ENCODE results near the gene FAM47E. TPM values are rescaled to one million over a fixed set of nuclear protein-coding genes. Genes with fewer than 3 reads are reported as not detected.
A peak's percentile ranks its signal among the peaks of the same experiment; 100 is the strongest.
"Not testable (repeated sequence)": the region's sequence is repeated elsewhere in the genome, so short reads cannot be mapped to it uniquely, and the experiment has no call there.

Gene FAM47E
- total RNA-seq, 1 experiment from 2014 or later: 1.4 TPM

GRCh38 chr4:76224171-76224570 is 27.4 kb upstream of the FAM47E start:
- DNase-seq (ENCODE audit: low read depth): no peak

- DNase-seq (ENCODE audit: low read depth): no peak
Observed at GRCh38 chr4:76226418-76226817, 25.1 kb upstream of the FAM47E start.

GRCh38 chr4:76232681-76233080 is 18.8 kb upstream of the FAM47E start:
- no peak for DNase-seq (ENCODE audit: low read depth)

GRCh38 chr4:76233083-76233482 is 18.4 kb upstream of the FAM47E start:
- DNase-seq (ENCODE audit: low read depth): no peak

- DNase-seq (ENCODE audit: low read depth): peak; percentile 34
Observed at GRCh38 chr4:76233529-76233928, 18.0 kb upstream of the FAM47E start.

- DNase-seq (ENCODE audit: low read depth): no peak
Observed at GRCh38 chr4:76233967-76234678, 17.4 kb upstream of the FAM47E start.

- no peak for DNase-seq (ENCODE audit: low read depth)
Observed at GRCh38 chr4:76234679-76235044, 16.9 kb upstream of the FAM47E start.

- no peak for DNase-seq (ENCODE audit: low read depth)
Observed at GRCh38 chr4:76235407-76235806, 16.1 kb upstream of the FAM47E start.

GRCh38 chr4:76235915-76236314 is 15.6 kb upstream of the FAM47E start:
- DNase-seq (ENCODE audit: low read depth): no peak

GRCh38 chr4:76238236-76238635 is 13.3 kb upstream of the FAM47E start:
- no peak for DNase-seq (ENCODE audit: low read depth)

GRCh38 chr4:76238701-76239100 is 12.8 kb upstream of the FAM47E start:
- no peak for DNase-seq (ENCODE audit: low read depth)

GRCh38 chr4:76240236-76240635 is 11.3 kb upstream of the FAM47E start:
- no peak for DNase-seq (ENCODE audit: low read depth)

GRCh38 chr4:76243877-76244276 is 7.6 kb upstream of the FAM47E start:
- not testable (repeated sequence) for DNase-seq (ENCODE audit: low read depth)

GRCh38 chr4:76246025-76246424 is 5.5 kb upstream of the FAM47E start:
- no peak for DNase-seq (ENCODE audit: low read depth)

- DNase-seq (ENCODE audit: low read depth): no peak
Observed at GRCh38 chr4:76246852-76247251, 4.7 kb upstream of the FAM47E start.

GRCh38 chr4:76250962-76251361 is 559 bp upstream of the FAM47E start:
- DNase-seq (ENCODE audit: low read depth): no peak

- DNase-seq (ENCODE audit: low read depth): no peak
Observed at GRCh38 chr4:76252271-76252653, 741 bp downstream of the FAM47E start.

- DNase-seq (ENCODE audit: low read depth): no peak
Observed at GRCh38 chr4:76253511-76253910, 2.0 kb downstream of the FAM47E start.

- no peak for DNase-seq (ENCODE audit: low read depth)
Observed at GRCh38 chr4:76256032-76256431, 4.5 kb downstream of the FAM47E start.

GRCh38 chr4:76256968-76257367 is 5.4 kb downstream of the FAM47E start:
- no peak for DNase-seq (ENCODE audit: low read depth)

GRCh38 chr4:76257824-76258223 is 6.3 kb downstream of the FAM47E start:
- no peak for DNase-seq (ENCODE audit: low read depth)

- no peak for DNase-seq (ENCODE audit: low read depth)
Observed at GRCh38 chr4:76260571-76260970, 9.1 kb downstream of the FAM47E start.

- DNase-seq (ENCODE audit: low read depth): no peak
Observed at GRCh38 chr4:76265631-76266218, 14.2 kb downstream of the FAM47E start.

GRCh38 chr4:76266627-76267026 is 15.1 kb downstream of the FAM47E start:
- no peak for DNase-seq (ENCODE audit: low read depth)
